Gastroesophageal sphincter (tissue), 4 donors: Measurements from ENCODE around the gene SEC14L2. TPM values are rescaled to one million over a fixed set of nuclear protein-coding genes. Genes with fewer than 3 reads are reported as not detected.

ENCODE experiments used
- ATAC-seq: fragments of 150-250 bp; one replicate; pipeline ENCODE4 v1.9.1; 2016; ENCODE audit warnings: mild to moderate bottlenecking, moderate library complexity
- H3K27ac ChIP-seq, 4 donors: fragments of 200-600 bp; sonication (generic) in 3 of 4; 1 replicate in 3 of 4; 2 replicates in 1 of 4; pipeline ENCODE4 v1.5.1; 2016 to 2019
- H3K27me3 ChIP-seq: fragments of 200-600 bp; sonication (generic); one replicate; pipeline ENCODE4 v1.5.1; 2019
- H3K36me3 ChIP-seq, 2 donors: fragments of 200-600 bp; sonication (generic); one replicate each; pipeline ENCODE4 v1.5.1; 2019; ENCODE audit warnings: control low read depth in 1 of 2
- H3K4me1 ChIP-seq, 3 donors: fragments of 200-600 bp; sonication (generic); 1 replicate in 2 of 3; 2 replicates in 1 of 3; pipeline ENCODE4 v1.5.1; 2016 to 2019; ENCODE audit warnings: control low read depth in 2 of 3
- H3K4me3 ChIP-seq, 2 donors: fragments of 200-600 bp; sonication (generic); one replicate each; pipeline ENCODE4 v1.5.1; 2019; ENCODE audit warnings: mild to moderate bottlenecking in 1 of 2, moderate library complexity in 1 of 2
- H3K9me3 ChIP-seq, 3 donors: fragments of 200-600 bp; sonication (generic); one replicate each; pipeline ENCODE4 v1.5.1; 2017 to 2019; ENCODE audit warnings: control low read depth in 2 of 3
- CTCF ChIP-seq, 4 experiments: fragments of 200-600 bp in 2 of 4; fragments of 450-650 bp in 2 of 4; sonication (generic) in 1 of 4; IDR thresholded peaks; one replicate each; pipeline ENCODE4 v1.5.1; 2017 to 2019; ENCODE audit warnings: antibody characterized with exemption in 4 of 4, mild to moderate bottlenecking in 2 of 4, moderate library complexity in 2 of 4
- EP300 ChIP-seq: sonication (generic); formaldehyde crosslinking; IDR thresholded peaks from one replicate; pipeline ENCODE4 v1.6.1; 2017; ENCODE audit warnings: antibody characterized with exemption, mild to moderate bottlenecking
- POLR2A ChIP-seq, 2 donors: fragments of 450-650 bp; IDR thresholded peaks; one replicate each; pipeline ENCODE4 v1.6.1; 2017; ENCODE audit warnings: antibody characterized with exemption in 2 of 2, mild to moderate bottlenecking in 2 of 2, moderate library complexity in 1 of 2
- POLR2AphosphoS5 ChIP-seq: sonication (generic); formaldehyde crosslinking; IDR thresholded peaks from one replicate; pipeline ENCODE4 v1.6.1; 2017; ENCODE audit warnings: antibody characterized with exemption
- WGBS, 2 donors: methylation state at CpG; one replicate each; pipeline ENCODE4 v1.1.5; 2018; ENCODE audit warnings: low coverage in 1 of 2; 5-methylcytosine and 5-hydroxymethylcytosine counted together
- total RNA-seq, 4 donors: library from RNA; depleted of rRNA; stranded (reverse); fragments of >200 nt; gene quantifications; one replicate each; pipeline ENCODE4 v1.1.0, GENCODE V29; 2016

SEC14L2 gene
- total RNA-seq, 4 donors from 2014 or later: 8.1 to 27.2 (median 15.8) TPM

GRCh38 chr22:30452861-30453260 lies 56.0 kb downstream of the SEC14L2 start:
- no peak overlapping the region for H3K4me3 ChIP-seq
- ATAC-seq: no peak
- H3K4me1 ChIP-seq: no peaks in the 10 kb centered on the region
- peaks cover 12% of the 10 kb centered on the region for H3K27me3 ChIP-seq
- 59 to 77% methylated on average over 3 to 6 of the region's 6 CpGs for WGBS, 2 donors
- TF ChIP-seq POLR2AphosphoS5 (no peak), CTCF (IDR thresholded peaks at IDR 0.05) (no peak)
- no peaks in the 10 kb centered on the region for H3K36me3 ChIP-seq
- no peaks in the 10 kb centered on the region for H3K9me3 ChIP-seq
- no peak overlapping the region for H3K27ac ChIP-seq

- TF ChIP-seq POLR2AphosphoS5 (no peak), POLR2A (IDR thresholded peaks at IDR 0.05) (no peak), CTCF (IDR thresholded peaks at IDR 0.05) (no peak), EP300 (no peak)
- WGBS, 2 donors: 44 to 52% methylated on average over 1 to 4 of the region's 6 CpGs
- H3K27me3 ChIP-seq: peaks cover 19% of the 10 kb centered on the region
- no peaks in the 10 kb centered on the region for H3K4me1 ChIP-seq
- H3K27ac ChIP-seq: no peak overlapping the region
- H3K36me3 ChIP-seq: no peaks in the 10 kb centered on the region
- no peak for ATAC-seq
- no peak overlapping the region for H3K4me3 ChIP-seq
- H3K9me3 ChIP-seq: no peaks in the 10 kb centered on the region
These were observed 57.1 kb downstream of the SEC14L2 start for GRCh38 chr22:30453731-30454510.

- Histone ChIP-seq H3K9me3 (no peaks in the 10 kb centered on the region), H3K36me3 (no peaks in the 10 kb centered on the region), H3K4me1 (no peaks in the 10 kb centered on the region), H3K27ac (no peak overlapping the region), H3K27me3 (peaks cover 33% of the 10 kb centered on the region), H3K4me3 (no peak overlapping the region)
- ATAC-seq: no peak
- WGBS, 2 donors: 76 to 97% methylated on average over 3 to 5 of the region's 8 CpGs
- TF ChIP-seq EP300: no peak
- no peak for TF ChIP-seq POLR2AphosphoS5
- TF ChIP-seq CTCF (IDR thresholded peaks at IDR 0.05): no peak
- TF ChIP-seq POLR2A (IDR thresholded peaks at IDR 0.05): no peak
These were observed 58.4 kb downstream of the SEC14L2 start for GRCh38 chr22:30455075-30455840.

- Histone ChIP-seq H3K4me1 (no peaks in the 10 kb centered on the region), H3K9me3 (no peaks in the 10 kb centered on the region), H3K27ac (no peak overlapping the region), H3K27me3 (peaks cover 33% of the 10 kb centered on the region), H3K4me3 (no peak overlapping the region), H3K36me3 (no peaks in the 10 kb centered on the region)
- TF ChIP-seq EP300: no peak
- no peak for TF ChIP-seq POLR2A (IDR thresholded peaks at IDR 0.05)
- TF ChIP-seq POLR2AphosphoS5: no peak
- no peak for TF ChIP-seq CTCF (IDR thresholded peaks at IDR 0.05)
- 20 to 60% methylated on average over 1 to 2 of the region's 8 CpGs for WGBS, 2 donors
- no peak for ATAC-seq
These were observed 61.2 kb downstream of the SEC14L2 start for GRCh38 chr22:30457981-30458380.
